DND-41 (cell line): ENCODE measurements around the gene CYP19A1.

Experiments
- EZH2 ChIP-seq: IDR thresholded peaks from 3 replicates; pipeline ENCODE4 v1.6.1; 2012; ENCODE audit warnings: borderline replicate concordance, low read depth, mild to moderate bottlenecking, moderate library complexity, low read length, inconsistent platforms; ENCODE audit not compliant: severe bottlenecking
- TF ChIP-seq, protein P1 (sequence below): IDR thresholded peaks from 2 replicates; pipeline ENCODE4 v1.5.1; 2012; ENCODE audit warnings: borderline replicate concordance, low read length, moderate library complexity, mild to moderate bottlenecking; ENCODE audit not compliant: poor library complexity, severe bottlenecking; ENCODE audit errors: extremely low read depth

DNA sequence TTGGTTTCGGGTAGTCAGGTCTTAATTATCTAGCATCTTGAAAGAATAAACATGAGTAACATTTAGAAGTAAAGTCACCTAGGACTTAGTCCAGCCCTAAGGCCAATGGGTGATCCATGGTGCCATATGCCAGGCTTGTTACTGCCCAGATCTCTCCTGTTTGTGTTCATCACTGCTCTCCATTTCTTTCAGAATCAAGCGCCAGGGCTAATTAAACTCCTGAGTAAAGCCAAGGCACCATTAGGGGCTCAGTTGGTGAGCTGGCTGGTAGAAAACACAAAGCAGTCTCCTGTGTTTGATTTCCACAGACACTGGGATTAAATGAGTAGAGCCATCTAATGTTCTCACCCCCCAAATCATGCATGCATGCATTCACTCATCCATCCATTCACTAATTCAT lies 11.3 kb downstream of the CYP19A1 start:
- TF ChIP-seq EZH2, result no peak
- TF ChIP-seq, protein P1, sequence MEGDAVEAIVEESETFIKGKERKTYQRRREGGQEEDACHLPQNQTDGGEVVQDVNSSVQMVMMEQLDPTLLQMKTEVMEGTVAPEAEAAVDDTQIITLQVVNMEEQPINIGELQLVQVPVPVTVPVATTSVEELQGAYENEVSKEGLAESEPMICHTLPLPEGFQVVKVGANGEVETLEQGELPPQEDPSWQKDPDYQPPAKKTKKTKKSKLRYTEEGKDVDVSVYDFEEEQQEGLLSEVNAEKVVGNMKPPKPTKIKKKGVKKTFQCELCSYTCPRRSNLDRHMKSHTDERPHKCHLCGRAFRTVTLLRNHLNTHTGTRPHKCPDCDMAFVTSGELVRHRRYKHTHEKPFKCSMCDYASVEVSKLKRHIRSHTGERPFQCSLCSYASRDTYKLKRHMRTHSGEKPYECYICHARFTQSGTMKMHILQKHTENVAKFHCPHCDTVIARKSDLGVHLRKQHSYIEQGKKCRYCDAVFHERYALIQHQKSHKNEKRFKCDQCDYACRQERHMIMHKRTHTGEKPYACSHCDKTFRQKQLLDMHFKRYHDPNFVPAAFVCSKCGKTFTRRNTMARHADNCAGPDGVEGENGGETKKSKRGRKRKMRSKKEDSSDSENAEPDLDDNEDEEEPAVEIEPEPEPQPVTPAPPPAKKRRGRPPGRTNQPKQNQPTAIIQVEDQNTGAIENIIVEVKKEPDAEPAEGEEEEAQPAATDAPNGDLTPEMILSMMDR, result no peak
